WI38 (cell line): ENCODE measurements around the gene DUSP1.
A peak's percentile ranks its signal among the peaks of the same experiment; 100 is the strongest.

Source experiments
- H3K4me3 ChIP-seq: 2 replicates; pipeline ENCODE4 v1.5.1; 2011; ENCODE audit warnings: low read depth, mild to moderate bottlenecking, control low read depth, low read length
- TF ChIP-seq, protein P1 (sequence below): IDR thresholded peaks from 2 replicates; pipeline ENCODE4 v1.5.1; 2012; ENCODE audit warnings: low read depth, mild to moderate bottlenecking, control low read depth, low read length

Gene DUSP1

DNA sequence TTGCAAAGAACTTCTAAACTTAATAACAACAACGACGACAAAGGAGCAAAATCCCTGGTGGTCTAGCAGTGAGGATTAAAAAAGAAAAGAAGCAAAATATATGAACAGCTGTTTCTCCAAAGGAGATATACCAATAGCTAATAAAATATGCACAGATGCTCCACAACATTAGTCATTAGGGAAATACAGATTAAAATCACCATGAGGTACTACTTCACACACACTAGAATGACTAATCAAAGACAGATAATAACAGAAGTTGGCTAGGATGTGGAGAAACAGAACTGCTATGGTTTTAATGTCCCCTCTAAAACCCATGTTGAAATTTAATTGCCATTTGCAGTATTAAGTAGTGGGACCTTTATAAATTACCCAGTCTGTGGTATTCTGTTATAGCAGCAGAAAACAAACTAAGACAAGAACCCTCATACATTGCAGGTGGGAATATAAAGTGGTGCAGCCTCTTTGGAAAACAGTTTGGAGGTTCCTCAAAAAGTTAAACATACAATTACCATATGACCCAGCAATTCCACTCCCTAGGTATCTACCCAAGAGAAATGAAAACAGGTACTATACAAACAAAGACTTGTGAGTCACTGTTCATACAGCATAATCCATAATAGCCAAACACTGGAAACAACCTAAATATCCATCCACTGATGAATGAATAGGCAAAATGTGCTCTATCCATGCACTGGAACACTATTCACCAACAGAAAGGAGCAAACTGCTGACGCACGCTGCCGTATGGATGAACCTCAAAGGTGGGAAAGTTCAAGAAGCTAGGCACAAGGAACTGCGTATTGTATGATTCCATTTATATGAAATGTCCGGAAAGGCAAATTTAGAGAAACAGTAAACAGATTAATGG is 11.4 kb upstream of the DUSP1 start:
- TF ChIP-seq, protein P1, sequence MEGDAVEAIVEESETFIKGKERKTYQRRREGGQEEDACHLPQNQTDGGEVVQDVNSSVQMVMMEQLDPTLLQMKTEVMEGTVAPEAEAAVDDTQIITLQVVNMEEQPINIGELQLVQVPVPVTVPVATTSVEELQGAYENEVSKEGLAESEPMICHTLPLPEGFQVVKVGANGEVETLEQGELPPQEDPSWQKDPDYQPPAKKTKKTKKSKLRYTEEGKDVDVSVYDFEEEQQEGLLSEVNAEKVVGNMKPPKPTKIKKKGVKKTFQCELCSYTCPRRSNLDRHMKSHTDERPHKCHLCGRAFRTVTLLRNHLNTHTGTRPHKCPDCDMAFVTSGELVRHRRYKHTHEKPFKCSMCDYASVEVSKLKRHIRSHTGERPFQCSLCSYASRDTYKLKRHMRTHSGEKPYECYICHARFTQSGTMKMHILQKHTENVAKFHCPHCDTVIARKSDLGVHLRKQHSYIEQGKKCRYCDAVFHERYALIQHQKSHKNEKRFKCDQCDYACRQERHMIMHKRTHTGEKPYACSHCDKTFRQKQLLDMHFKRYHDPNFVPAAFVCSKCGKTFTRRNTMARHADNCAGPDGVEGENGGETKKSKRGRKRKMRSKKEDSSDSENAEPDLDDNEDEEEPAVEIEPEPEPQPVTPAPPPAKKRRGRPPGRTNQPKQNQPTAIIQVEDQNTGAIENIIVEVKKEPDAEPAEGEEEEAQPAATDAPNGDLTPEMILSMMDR: no peak
- H3K4me3 ChIP-seq: no peak overlapping the region

GRCh38 chr5:172779691-172780341 is 8.8 kb upstream of the DUSP1 start:
- TF ChIP-seq, protein P1: no peak
- no peak overlapping the region for H3K4me3 ChIP-seq

DNA sequence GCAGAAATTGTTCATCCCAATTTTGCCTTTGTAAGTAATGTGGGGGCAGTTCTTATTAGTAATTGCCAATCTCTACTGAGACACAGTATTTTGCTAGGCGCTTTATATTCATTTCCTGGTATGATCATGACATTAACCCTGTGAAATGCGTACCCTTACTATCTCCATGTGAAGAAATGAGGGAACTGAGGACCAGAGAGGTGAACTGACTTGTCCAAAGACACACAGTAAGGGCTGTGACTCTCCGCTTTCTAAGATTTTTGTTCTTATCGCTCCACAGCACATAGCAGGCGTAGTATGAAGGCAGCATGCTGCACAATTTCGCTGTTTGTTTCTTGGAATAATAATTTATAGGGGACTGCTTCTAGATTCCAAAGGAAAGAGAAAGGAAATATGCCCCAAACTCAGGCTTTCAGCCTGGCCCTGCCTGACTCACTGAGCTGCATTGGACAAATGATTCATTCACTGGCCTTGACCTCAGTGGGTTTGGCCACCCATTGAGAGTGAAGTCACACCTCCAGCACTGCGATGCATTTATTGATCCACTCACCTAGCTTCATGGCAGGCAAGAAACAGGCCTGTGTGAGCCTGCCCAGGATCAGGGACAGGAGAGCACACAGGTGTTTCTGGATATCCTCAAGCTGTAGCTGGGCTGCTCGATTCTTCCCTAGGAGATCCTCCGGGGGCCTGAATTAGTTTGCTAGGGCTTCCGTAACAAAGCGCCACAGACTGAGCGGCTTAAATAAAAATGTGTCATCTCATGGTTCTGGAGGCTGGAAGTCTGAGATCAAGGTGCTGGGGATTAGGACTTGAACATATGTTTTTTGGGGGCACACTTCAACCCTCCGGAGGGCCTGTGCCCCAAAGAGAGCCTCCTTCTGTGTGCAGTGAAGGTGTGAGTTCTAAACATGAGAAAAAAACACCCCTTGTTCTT is 7.2 kb upstream of the DUSP1 start:
- TF ChIP-seq, protein P1: no peak
- peak overlapping the region; percentile 29 for H3K4me3 ChIP-seq

DNA sequence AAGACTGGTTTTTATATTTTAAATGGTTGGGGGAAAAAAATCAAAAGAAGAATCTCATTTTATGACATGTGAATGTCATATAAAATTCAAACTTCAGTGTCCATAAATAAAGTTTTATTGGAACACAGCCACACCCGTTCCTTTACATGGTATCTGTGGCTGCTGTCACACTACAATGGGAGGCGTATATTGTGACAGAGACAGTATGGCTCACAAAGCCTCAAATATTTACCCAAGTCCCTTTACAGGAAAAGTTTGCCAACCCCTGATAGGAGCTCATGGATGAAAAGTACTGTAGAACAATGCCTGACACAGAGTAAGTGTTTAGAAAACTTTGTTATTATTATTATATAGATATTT is 5.2 kb upstream of the DUSP1 start:
- TF ChIP-seq, protein P1: no peak
- no peak overlapping the region for H3K4me3 ChIP-seq

GRCh38 chr5:172775326-172776234 is 4.6 kb upstream of the DUSP1 start:
- H3K4me3 ChIP-seq: no peak overlapping the region
- TF ChIP-seq, protein P1: no peak

- no peak overlapping the region for H3K4me3 ChIP-seq
- TF ChIP-seq, protein P1: no peak
Observed at GRCh38 chr5:172774561-172775315, 3.7 kb upstream of the DUSP1 start.
